SK-MEL-5 (cell line): ENCODE data around the gene SCN3A. TPM values are rescaled to one million over a fixed set of nuclear protein-coding genes. Genes with fewer than 3 reads are reported as not detected.

Experiments
- DNase-seq: peaks from one replicate; pipeline ENCODE4 v3.0.0-alpha.2; 2016; ENCODE audit warnings: low read depth, low spot score
- in situ Hi-C: cut with HindIII; loops from 2 replicates; pipeline ENCODE4 v1.10.0; 2016; ENCODE audit warnings: low sequenced_read_pairs, high pct_unique_total_duplicates, low pct_unique_long_range_greater_than_20kb
- total RNA-seq: library from RNA; depleted of rRNA; stranded (reverse); fragments of >200 nt; shearing (Covaris generic); gene quantifications from 2 replicates; pipeline ENCODE4 v1.2.3, GENCODE V29; 2014

Gene SCN3A
- total RNA-seq, 1 experiment from 2014 or later = 0.03 TPM

- no peak for DNase-seq
- in situ Hi-C loops = no loop called here
Measured at GRCh38 chr2:165197346-165197745, 6.5 kb downstream of the SCN3A start.

GRCh38 chr2:165196411-165196810 lies 7.4 kb downstream of the SCN3A start:
- in situ Hi-C loops = no loop called here
- no peak for DNase-seq

GRCh38 chr2:165193178-165193777 lies 10.6 kb downstream of the SCN3A start:
- no peak for DNase-seq
- in situ Hi-C loops = no loop called here

GRCh38 chr2:165192729-165193128 lies 11.1 kb downstream of the SCN3A start:
- no peak for DNase-seq
- in situ Hi-C loops = no loop called here

- in situ Hi-C loops = no loop called here
- DNase-seq = no peak
Measured at GRCh38 chr2:165191096-165191728, 12.6 kb downstream of the SCN3A start.

GRCh38 chr2:165185633-165186032 lies 18.2 kb downstream of the SCN3A start:
- no peak for DNase-seq
- in situ Hi-C loops = no loop called here

- in situ Hi-C loops = no loop called here
- no peak for DNase-seq
Measured at GRCh38 chr2:165182029-165182428, 21.8 kb downstream of the SCN3A start.

GRCh38 chr2:165176780-165177179 lies 27.1 kb downstream of the SCN3A start:
- DNase-seq = no peak
- in situ Hi-C loops = no loop called here

GRCh38 chr2:165173215-165173614 lies 30.6 kb downstream of the SCN3A start:
- no peak for DNase-seq
- in situ Hi-C loops = no loop called here

GRCh38 chr2:165164201-165164600 lies 39.6 kb downstream of the SCN3A start:
- in situ Hi-C loops = no loop called here
- DNase-seq = no peak

- in situ Hi-C loops = no loop called here
- DNase-seq = no peak
Measured at GRCh38 chr2:165163761-165164160, 40.1 kb downstream of the SCN3A start.

GRCh38 chr2:165162466-165162865 lies 41.4 kb downstream of the SCN3A start:
- in situ Hi-C loops = no loop called here
- DNase-seq = peak; percentile 67

- DNase-seq = no peak
Measured at GRCh38 chr2:165161510-165161909, 42.3 kb downstream of the SCN3A start.

GRCh38 chr2:165157160-165157559 lies 46.7 kb downstream of the SCN3A start:
- DNase-seq = no peak
- in situ Hi-C loops = no loop called here

More at GRCh38 chr2:165161510-165161909, 42.3 kb downstream of the SCN3A start:
- in situ Hi-C loops = no loop called here

GRCh38 chr2:165155152-165155551 lies 48.7 kb downstream of the SCN3A start:
- no peak for DNase-seq
- in situ Hi-C loops = no loop called here

GRCh38 chr2:165149439-165149838 lies 54.4 kb downstream of the SCN3A start:
- DNase-seq = no peak
- in situ Hi-C loops = no loop called here

GRCh38 chr2:165147186-165148045 lies 56.4 kb downstream of the SCN3A start:
- in situ Hi-C loops = no loop called here

GRCh38 chr2:165144315-165144714 lies 59.5 kb downstream of the SCN3A start:
- DNase-seq = no peak

More at GRCh38 chr2:165147186-165148045, 56.4 kb downstream of the SCN3A start:
- no peak for DNase-seq

More at GRCh38 chr2:165144315-165144714, 59.5 kb downstream of the SCN3A start:
- in situ Hi-C loops = no loop called here
